WI38 (cell line): ENCODE results near the gene RERE.

Experiments used
- H3K4me3 ChIP-seq: 2 replicates; pipeline ENCODE4 v1.5.1; 2011; ENCODE audit warnings: low read depth, mild to moderate bottlenecking, control low read depth, low read length
- CTCF ChIP-seq: IDR thresholded peaks from 2 replicates; pipeline ENCODE4 v1.5.1; 2012; ENCODE audit warnings: low read depth, mild to moderate bottlenecking, control low read depth, low read length

RERE gene

DNA sequence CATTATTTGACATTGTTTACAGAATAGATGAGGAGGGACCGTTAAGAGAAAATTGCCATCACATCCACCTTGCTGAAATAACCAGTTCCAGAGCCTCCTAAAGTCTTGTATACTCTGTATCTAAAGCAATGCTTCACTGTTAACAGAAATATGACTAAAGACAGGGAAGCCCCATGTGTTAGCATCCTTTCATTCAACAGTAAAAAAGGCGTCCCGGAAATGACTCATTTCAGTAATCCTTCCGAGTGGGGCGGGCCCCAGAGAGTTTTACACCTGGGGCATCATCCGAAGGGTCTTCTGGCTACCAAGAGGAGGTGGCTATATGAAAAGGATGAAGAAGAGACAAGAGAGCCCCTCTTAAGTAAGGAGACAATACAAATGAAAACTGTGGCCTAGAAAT is 272.4 kb downstream of the RERE start:
- no peak overlapping the region for H3K4me3 ChIP-seq
- no peak for TF ChIP-seq CTCF

DNA sequence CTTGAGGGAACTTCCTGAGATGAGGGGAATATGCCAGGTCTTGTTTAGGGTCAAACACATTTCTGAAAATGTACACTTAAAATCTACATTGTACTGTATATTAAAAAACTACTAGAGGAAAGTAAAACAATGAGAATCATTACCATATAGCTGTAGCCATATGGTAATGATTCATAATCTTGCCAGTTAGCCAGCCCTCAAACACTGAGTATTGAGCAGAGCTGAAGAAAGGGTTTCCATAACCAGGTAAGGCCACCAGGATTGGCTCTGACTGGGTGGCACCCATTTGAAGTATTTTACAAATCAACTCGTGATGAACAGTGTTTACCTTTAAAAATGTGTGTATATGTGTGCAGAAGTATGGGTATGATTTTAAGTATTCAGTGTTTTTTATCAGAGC is 272.8 kb downstream of the RERE start:
- no peak for TF ChIP-seq CTCF
- no peak overlapping the region for H3K4me3 ChIP-seq

DNA sequence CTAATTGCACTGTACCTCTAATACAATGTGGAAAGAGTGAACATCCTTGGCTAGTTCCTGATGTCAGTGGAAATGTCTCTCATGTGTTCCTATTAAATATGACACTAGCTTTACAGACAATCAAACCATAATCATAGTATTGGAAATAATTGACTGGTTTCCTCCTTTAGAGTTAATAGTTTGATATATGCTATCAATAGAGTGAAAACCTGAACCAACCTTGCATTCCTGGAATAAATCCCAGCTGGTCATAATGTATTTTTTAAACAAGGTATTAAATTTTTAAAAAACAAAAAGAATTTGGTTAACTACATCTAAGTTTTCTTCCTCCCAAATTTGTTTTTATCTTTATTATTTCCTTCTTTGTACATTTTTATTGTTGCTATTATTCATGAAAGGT is 273.5 kb downstream of the RERE start:
- no peak for TF ChIP-seq CTCF
- H3K4me3 ChIP-seq = no peak overlapping the region

- no peak overlapping the region for H3K4me3 ChIP-seq
- no peak for TF ChIP-seq CTCF
These were observed 275.4 kb downstream of the RERE start for GRCh38 chr1:8541961-8542521.

GRCh38 chr1:8540971-8541370 is 276.5 kb downstream of the RERE start:
- no peak for TF ChIP-seq CTCF
- no peak overlapping the region for H3K4me3 ChIP-seq

DNA sequence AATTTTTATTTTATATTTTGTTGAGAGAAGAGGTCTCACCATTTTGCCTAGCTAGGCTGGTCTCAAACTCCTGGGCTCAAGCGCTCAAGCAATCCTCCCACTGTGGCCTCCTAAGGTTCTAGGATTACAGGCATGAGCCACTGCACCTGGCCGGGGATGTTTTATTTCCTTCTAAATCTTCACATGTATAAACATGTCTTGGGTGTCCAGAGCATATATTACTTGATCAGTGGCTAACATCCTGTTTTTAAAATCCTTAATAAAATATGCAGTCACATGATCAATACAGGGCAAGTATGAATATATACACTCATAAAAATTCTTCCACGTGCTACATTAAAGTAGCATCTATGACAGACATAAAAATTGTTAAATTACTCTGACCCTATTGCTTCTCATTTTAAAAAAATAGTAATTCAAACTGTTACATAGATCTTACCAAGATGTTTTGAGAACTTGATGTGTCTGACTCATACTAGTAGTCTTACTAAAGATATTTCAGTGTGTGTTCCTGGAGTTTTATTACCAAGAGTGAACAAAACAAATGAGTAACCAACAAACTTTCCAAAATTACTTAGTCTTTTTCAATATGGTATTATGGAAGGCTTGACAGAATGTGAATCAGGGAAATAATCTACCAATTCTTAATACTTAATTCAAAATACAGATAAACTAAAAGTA is 277.0 kb downstream of the RERE start:
- no peak for TF ChIP-seq CTCF
- no peak overlapping the region for H3K4me3 ChIP-seq

- no peak for TF ChIP-seq CTCF
These were observed 277.8 kb downstream of the RERE start for GRCh38 chr1:8539683-8540082.

More at GRCh38 chr1:8539683-8540082, 277.8 kb downstream of the RERE start:
- H3K4me3 ChIP-seq = no peak overlapping the region
